Epithelial cell of esophagus (primary cell): ENCODE measurements around the gene CHRM1.

Source experiments
- DNase-seq: peaks from one replicate; pipeline ENCODE4 v3.0.0; 2010; ENCODE audit warnings: low read depth
- H3K4me3 ChIP-seq: 2 replicates; pipeline ENCODE4 v1.5.1; 2011; ENCODE audit warnings: mild to moderate bottlenecking, low read length, control low read depth
- TF ChIP-seq, protein P1 (sequence below): IDR thresholded peaks from 2 replicates; pipeline ENCODE4 v1.5.1; 2011; ENCODE audit warnings: low read depth, mild to moderate bottlenecking, low read length, control low read depth, inconsistent platforms; ENCODE audit not compliant: insufficient read depth; ENCODE audit errors: missing control alignments

CHRM1 gene, protein sequence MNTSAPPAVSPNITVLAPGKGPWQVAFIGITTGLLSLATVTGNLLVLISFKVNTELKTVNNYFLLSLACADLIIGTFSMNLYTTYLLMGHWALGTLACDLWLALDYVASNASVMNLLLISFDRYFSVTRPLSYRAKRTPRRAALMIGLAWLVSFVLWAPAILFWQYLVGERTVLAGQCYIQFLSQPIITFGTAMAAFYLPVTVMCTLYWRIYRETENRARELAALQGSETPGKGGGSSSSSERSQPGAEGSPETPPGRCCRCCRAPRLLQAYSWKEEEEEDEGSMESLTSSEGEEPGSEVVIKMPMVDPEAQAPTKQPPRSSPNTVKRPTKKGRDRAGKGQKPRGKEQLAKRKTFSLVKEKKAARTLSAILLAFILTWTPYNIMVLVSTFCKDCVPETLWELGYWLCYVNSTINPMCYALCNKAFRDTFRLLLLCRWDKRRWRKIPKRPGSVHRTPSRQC

DNA sequence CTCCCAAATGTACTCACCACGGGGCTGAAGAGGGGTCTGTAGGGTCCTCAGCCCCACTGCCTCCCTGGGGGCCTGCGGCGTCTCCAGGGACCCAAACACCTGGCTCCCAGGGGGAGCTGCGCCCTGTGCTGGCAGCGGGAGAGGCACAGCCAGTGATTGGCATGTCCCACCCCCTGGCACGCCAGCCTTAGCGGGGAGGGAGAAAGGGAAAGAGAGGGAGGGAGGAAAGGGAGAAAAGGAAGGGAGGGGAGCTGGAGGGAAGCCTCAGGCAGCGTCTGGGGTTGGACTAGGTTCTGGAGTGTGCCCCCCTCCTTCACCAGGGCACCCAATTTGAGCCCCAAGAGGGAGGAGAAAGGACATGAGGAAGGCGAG is at the start of gene CHRM1:
Gene CHRM1, minus strand, starts transcription at position 163 of the 372 bp plus-strand sequence. CDS start 10,263 bp downstream, outside the sequence.
- no peak for DNase-seq
- peak within 1 kb of the TSS; percentile 33 for H3K4me3 ChIP-seq
- TF ChIP-seq, protein P1, sequence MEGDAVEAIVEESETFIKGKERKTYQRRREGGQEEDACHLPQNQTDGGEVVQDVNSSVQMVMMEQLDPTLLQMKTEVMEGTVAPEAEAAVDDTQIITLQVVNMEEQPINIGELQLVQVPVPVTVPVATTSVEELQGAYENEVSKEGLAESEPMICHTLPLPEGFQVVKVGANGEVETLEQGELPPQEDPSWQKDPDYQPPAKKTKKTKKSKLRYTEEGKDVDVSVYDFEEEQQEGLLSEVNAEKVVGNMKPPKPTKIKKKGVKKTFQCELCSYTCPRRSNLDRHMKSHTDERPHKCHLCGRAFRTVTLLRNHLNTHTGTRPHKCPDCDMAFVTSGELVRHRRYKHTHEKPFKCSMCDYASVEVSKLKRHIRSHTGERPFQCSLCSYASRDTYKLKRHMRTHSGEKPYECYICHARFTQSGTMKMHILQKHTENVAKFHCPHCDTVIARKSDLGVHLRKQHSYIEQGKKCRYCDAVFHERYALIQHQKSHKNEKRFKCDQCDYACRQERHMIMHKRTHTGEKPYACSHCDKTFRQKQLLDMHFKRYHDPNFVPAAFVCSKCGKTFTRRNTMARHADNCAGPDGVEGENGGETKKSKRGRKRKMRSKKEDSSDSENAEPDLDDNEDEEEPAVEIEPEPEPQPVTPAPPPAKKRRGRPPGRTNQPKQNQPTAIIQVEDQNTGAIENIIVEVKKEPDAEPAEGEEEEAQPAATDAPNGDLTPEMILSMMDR: no peak

DNA sequence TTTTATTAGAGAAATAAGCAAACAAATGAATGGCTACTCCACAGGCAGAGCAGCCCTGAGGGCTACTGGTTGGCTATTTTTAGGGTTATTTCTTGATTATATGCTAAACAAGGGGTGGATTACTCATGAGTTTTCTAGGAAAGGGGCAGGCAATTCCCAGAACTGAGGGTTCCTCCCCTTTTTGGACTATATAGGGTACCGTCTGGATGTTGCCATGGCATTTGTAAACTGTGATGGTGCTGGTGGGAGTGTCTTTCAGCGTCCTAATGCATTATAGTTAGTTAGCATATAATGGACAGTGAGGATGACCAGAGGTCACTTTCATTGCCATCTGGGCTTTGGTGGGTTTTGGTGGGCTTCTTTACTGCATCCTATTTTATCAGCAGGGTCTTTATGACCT is 44.4 kb upstream of the CHRM1 start:
- H3K4me3 ChIP-seq: no peak overlapping the region
- TF ChIP-seq, protein P1: no peak
- DNase-seq: no peak

DNA sequence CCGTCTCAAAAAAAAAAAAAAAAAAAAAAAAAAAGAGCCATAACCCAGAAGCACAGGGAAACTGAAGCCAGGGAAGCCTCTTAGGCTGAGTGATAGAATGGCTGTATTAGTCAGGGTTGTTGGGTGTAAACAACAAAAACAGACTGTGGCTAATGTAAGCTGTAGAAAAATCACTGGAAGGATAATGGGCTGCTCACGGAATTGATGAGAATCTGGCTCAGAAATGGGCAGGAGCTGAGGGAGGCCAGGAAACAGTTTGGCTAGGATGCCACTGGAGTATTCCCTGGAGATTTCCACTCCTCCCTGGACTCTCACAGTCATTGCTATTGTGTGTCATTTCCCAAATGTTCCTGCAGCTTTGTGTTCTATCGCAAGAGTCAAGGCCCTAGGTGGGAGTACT is 41.2 kb upstream of the CHRM1 start:
- no peak for DNase-seq
- no peak overlapping the region for H3K4me3 ChIP-seq
- TF ChIP-seq, protein P1: no peak

DNA sequence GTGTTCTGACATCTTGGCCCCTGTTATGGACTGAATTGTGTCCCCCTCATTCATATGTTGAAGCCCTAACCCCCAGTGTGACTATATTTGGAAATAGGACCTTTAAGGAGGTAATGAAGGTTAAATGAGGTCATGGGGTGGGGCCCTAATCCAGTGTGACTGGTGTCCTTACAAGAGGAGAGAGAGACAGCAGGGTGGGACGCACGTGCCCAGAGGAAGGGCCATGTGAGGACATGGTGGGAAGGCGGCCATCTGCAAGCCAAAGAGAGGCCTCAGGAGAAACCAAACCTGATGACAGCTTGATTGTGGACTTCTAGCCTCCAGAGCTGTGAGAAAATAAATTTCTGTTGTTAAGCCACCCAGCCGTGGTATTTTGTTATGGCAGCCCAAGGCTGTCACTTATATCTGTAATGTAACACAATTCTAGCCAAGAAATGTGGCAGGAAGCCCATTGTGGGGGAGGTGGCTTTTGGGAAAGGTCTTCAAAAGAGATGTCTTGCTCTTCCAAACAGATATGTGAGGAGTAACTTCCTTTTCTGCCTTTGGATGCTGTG is 39.9 kb upstream of the CHRM1 start:
- no peak overlapping the region for H3K4me3 ChIP-seq
- TF ChIP-seq, protein P1: no peak
- no peak for DNase-seq

DNA sequence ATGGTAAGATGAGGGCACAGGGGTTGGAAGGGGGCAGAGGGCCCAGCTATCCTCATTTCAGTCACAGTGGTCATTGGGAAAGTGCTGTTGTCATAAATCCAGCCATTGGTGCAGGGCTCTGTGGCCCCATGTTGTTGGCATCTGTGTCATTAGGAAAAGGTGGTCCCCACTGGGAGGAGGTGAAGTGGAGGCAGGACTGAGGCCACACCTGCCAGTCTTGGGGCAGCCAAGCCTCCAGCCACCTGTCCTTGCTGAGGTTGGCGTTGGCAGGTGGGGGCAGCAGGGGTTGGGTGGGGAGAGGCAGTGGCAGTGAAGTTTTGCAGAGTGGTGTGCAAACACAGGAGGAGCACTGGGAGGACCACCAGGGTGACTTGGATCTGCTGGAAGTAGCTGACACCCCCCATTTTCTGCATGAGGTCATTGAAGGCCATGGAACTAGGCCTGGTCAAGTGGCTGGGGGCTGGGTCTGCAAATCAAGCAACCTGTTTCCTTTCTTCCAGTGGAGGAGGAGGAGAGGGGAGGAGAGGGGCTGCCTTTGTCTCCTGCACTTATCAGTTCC is 38.3 kb upstream of the CHRM1 start:
- no peak for DNase-seq
- no peak overlapping the region for H3K4me3 ChIP-seq
- TF ChIP-seq, protein P1: no peak

DNA sequence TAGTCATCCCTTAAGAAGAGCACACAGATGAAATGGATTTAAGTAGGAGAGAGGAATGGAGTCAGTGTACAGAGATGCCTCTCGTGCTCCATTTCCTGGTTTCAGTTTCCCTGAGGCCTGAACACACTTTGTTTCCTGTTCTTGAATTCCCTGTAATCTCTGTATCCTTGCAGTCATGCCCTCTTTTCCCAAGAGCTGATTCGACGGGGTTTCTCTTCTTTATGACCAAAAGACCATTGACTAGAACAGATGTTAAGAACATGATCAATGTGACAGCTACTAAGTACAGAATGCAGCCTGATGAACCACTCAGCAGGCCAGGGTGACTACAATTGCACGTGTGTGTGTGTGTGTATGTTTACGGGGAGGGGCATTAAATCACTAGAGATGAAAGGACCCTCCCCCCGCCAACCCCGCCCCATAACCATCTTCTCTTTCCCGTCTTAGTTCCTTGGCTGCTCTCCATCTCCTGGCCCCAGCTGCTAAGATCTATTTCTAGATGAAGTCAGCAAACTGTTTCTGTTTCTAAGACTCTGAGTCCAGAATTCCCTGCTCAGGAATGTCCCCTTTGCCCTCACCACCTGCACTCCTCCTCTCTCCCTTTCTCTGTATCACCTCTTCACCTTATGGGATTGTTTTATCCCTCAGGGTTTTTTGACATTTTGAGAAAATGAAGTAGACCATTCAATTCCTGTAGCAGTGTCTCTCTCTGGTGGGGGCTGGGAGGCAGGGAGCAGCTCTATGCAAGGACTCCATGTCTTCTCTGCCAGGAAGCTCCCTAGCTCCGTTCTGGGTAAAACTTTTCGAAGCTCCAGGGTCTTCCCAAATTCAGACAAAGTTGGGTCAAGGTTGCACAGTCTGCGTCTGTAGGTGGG is 37.6 kb upstream of the CHRM1 start:
- TF ChIP-seq, protein P1: no peak
- DNase-seq: peak; percentile 5
- no peak overlapping the region for H3K4me3 ChIP-seq
